ENCODE measurements around the gene CASK. TPM values are rescaled to one million over a fixed set of nuclear protein-coding genes. Genes with fewer than 3 reads are reported as not detected.

The CASK gene
- total and polyA plus RNA-seq, 4 donors: 3.6 to 14.8 (median 6.2) TPM

DNA sequence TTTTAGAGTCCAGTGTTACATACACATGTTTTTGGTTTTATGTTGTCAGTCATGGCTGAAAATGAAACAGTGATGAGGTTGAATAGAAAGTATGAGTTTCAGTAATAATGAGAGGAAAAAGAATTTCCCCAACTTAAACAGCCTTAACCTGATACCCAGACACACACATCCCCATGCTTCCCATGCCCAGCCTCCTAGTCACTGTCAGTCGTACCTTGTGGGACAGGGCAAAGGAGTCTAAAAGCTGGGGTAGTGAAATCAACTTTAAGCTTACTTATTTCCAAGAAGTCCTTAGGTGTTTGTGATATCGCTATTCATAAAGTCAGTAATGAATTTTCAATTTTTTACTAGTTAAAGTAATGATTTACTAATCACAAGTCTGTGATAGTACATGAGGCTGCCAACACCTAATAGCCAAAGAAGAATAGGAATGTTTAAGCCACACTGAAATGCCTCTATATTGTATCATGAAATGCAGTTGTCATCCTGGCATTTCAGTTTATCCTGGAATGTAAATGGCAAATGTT, 258.9 kb downstream of the CASK start:
- TF ChIP-seq TAF1 (conservative IDR thresholded peaks at IDR 0.05): no peak
- TF ChIP-seq YY1 (IDR thresholded peaks at IDR 0.05): no peak
- no peak for TF ChIP-seq GABPA (IDR thresholded peaks at IDR 0.05 in 1 of 2, conservative IDR thresholded peaks at IDR 0.05 in 1 of 2)
- no peak for TF ChIP-seq FOXA1 (IDR thresholded peaks at IDR 0.05)
- TF ChIP-seq SP1 (IDR thresholded peaks at IDR 0.05): no peak
- TF ChIP-seq RXRA (IDR thresholded peaks at IDR 0.05): no peak
- TF ChIP-seq, protein P1, sequence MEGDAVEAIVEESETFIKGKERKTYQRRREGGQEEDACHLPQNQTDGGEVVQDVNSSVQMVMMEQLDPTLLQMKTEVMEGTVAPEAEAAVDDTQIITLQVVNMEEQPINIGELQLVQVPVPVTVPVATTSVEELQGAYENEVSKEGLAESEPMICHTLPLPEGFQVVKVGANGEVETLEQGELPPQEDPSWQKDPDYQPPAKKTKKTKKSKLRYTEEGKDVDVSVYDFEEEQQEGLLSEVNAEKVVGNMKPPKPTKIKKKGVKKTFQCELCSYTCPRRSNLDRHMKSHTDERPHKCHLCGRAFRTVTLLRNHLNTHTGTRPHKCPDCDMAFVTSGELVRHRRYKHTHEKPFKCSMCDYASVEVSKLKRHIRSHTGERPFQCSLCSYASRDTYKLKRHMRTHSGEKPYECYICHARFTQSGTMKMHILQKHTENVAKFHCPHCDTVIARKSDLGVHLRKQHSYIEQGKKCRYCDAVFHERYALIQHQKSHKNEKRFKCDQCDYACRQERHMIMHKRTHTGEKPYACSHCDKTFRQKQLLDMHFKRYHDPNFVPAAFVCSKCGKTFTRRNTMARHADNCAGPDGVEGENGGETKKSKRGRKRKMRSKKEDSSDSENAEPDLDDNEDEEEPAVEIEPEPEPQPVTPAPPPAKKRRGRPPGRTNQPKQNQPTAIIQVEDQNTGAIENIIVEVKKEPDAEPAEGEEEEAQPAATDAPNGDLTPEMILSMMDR (IDR thresholded peaks at IDR 0.05; ENCODE audit: low read depth, low read length, missing input control): no peak
- no peak for TF ChIP-seq RAD21 (IDR thresholded peaks at IDR 0.05)
- TF ChIP-seq, protein P2, sequence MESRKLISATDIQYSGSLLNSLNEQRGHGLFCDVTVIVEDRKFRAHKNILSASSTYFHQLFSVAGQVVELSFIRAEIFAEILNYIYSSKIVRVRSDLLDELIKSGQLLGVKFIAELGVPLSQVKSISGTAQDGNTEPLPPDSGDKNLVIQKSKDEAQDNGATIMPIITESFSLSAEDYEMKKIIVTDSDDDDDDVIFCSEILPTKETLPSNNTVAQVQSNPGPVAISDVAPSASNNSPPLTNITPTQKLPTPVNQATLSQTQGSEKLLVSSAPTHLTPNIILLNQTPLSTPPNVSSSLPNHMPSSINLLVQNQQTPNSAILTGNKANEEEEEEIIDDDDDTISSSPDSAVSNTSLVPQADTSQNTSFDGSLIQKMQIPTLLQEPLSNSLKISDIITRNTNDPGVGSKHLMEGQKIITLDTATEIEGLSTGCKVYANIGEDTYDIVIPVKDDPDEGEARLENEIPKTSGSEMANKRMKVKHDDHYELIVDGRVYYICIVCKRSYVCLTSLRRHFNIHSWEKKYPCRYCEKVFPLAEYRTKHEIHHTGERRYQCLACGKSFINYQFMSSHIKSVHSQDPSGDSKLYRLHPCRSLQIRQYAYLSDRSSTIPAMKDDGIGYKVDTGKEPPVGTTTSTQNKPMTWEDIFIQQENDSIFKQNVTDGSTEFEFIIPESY (IDR thresholded peaks at IDR 0.05): no peak
- no peak for TF ChIP-seq EGR1 (IDR thresholded peaks at IDR 0.05; ENCODE audit: low read depth in 2 of 2)
- TF ChIP-seq JUND (IDR thresholded peaks at IDR 0.05): no peak
- no peak for TF ChIP-seq MAX (IDR thresholded peaks at IDR 0.05)
- TF ChIP-seq, protein P3, sequence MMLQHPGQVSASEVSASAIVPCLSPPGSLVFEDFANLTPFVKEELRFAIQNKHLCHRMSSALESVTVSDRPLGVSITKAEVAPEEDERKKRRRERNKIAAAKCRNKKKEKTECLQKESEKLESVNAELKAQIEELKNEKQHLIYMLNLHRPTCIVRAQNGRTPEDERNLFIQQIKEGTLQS (IDR thresholded peaks at IDR 0.05): no peak
- TF ChIP-seq NR2F2 (IDR thresholded peaks at IDR 0.05): no peak
- no peak for TF ChIP-seq HNF4A (conservative IDR thresholded peaks at IDR 0.05)
- no peak for TF ChIP-seq FOXA2 (IDR thresholded peaks at IDR 0.05)
- TF ChIP-seq, protein P4, sequence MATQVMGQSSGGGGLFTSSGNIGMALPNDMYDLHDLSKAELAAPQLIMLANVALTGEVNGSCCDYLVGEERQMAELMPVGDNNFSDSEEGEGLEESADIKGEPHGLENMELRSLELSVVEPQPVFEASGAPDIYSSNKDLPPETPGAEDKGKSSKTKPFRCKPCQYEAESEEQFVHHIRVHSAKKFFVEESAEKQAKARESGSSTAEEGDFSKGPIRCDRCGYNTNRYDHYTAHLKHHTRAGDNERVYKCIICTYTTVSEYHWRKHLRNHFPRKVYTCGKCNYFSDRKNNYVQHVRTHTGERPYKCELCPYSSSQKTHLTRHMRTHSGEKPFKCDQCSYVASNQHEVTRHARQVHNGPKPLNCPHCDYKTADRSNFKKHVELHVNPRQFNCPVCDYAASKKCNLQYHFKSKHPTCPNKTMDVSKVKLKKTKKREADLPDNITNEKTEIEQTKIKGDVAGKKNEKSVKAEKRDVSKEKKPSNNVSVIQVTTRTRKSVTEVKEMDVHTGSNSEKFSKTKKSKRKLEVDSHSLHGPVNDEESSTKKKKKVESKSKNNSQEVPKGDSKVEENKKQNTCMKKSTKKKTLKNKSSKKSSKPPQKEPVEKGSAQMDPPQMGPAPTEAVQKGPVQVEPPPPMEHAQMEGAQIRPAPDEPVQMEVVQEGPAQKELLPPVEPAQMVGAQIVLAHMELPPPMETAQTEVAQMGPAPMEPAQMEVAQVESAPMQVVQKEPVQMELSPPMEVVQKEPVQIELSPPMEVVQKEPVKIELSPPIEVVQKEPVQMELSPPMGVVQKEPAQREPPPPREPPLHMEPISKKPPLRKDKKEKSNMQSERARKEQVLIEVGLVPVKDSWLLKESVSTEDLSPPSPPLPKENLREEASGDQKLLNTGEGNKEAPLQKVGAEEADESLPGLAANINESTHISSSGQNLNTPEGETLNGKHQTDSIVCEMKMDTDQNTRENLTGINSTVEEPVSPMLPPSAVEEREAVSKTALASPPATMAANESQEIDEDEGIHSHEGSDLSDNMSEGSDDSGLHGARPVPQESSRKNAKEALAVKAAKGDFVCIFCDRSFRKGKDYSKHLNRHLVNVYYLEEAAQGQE (IDR thresholded peaks at IDR 0.05): no peak
- no peak for TF ChIP-seq HNF4G (IDR thresholded peaks at IDR 0.05)
- peaks cover 0 to 3% (median 0%) of the 10 kb centered on the region in 4 donors for H3K4me1 ChIP-seq (ENCODE audit: control insufficient read depth in 4 of 4, insufficient read depth in 4 of 4, low read length in 3 of 4)
- no peak overlapping the region for H3K27ac ChIP-seq (ENCODE audit: low read depth in 1 of 2, low read length in 2 of 2)
- WGBS: 94% methylated on average over 2 of the region's 2 CpGs
- H3K36me3 ChIP-seq (ENCODE audit: control insufficient read depth in 4 of 4, insufficient read depth in 3 of 4, low read depth in 1 of 4, low read length in 3 of 4): peaks cover 0 to 2% (median under 1%) of the 10 kb centered on the region in 4 donors
- no peak overlapping the region for H3K4me3 ChIP-seq (ENCODE audit: low read depth in 1 of 3, low read length in 3 of 3)
- DNase-seq (ENCODE audit: low spot score): no peak
- no peaks in the 10 kb centered on the region for H3K27me3 ChIP-seq (ENCODE audit: control insufficient read depth in 4 of 4, insufficient read depth in 4 of 4, low read length in 3 of 4)
- no peak overlapping the region for H3K9ac ChIP-seq (ENCODE audit: low read depth in 1 of 2, low read length in 2 of 2)
- H3K9me3 ChIP-seq (ENCODE audit: control insufficient read depth in 4 of 4, low read length in 3 of 4): no peaks in the 10 kb centered on the region
